ENCODE measurements around the gene TXLNB. TPM values are rescaled to one million over a fixed set of nuclear protein-coding genes. Genes with fewer than 3 reads are reported as not detected.

The TXLNB gene
- total RNA-seq, 6 experiments from 2014 or later = 0.07 TPM; not detected in 5

GRCh38 chr6:139251045-139251690, 40.6 kb downstream of the TXLNB start:
- TF ChIP-seq CTCF (IDR thresholded peaks at IDR 0.05) = no peak
- no peaks in the 10 kb centered on the region for H3K9me3 Mint-ChIP-seq
- H3K4me3 Mint-ChIP-seq = no peak overlapping the region
- no peak for DNase-seq
- H3K4me1 Mint-ChIP-seq (ENCODE audit: low read depth) = peaks cover 11% of the 10 kb centered on the region
- peaks cover 1% of the 10 kb centered on the region; the same call in 1 of the 2 replicates for H3K27me3 Mint-ChIP-seq (ENCODE audit: insufficient read depth)
- no peak overlapping the region for H3K27ac Mint-ChIP-seq
- H3K36me3 Mint-ChIP-seq (ENCODE audit: low read depth) = no peaks in the 10 kb centered on the region

GRCh38 chr6:139250296-139251044, 41.3 kb downstream of the TXLNB start:
- peak; percentile 72 for TF ChIP-seq CTCF (IDR thresholded peaks at IDR 0.05)
- peaks cover 11% of the 10 kb centered on the region for H3K4me1 Mint-ChIP-seq (ENCODE audit: low read depth)
- no peaks in the 10 kb centered on the region for H3K9me3 Mint-ChIP-seq
- no peak overlapping the region for H3K4me3 Mint-ChIP-seq
- no peaks in the 10 kb centered on the region for H3K36me3 Mint-ChIP-seq (ENCODE audit: low read depth)
- peak; percentile 17 for DNase-seq
- H3K27ac Mint-ChIP-seq = no peak overlapping the region
- H3K27me3 Mint-ChIP-seq (ENCODE audit: insufficient read depth) = no peaks in the 10 kb centered on the region; the same call in 1 of the 2 replicates

- DNase-seq = no peak
- Mint-ChIP-seq H3K27me3 (ENCODE audit: insufficient read depth) (no peaks in the 10 kb centered on the region; the same call in 1 of the 2 replicates), H3K36me3 (ENCODE audit: low read depth) (no peaks in the 10 kb centered on the region), H3K4me1 (ENCODE audit: low read depth) (peaks cover 11% of the 10 kb centered on the region), H3K27ac (no peak overlapping the region), H3K4me3 (no peak overlapping the region), H3K9me3 (no peaks in the 10 kb centered on the region)
- TF ChIP-seq CTCF (IDR thresholded peaks at IDR 0.05) = no peak
Observed at GRCh38 chr6:139249395-139249794, 42.4 kb downstream of the TXLNB start.

GRCh38 chr6:139248911-139249310, 42.9 kb downstream of the TXLNB start:
- no peaks in the 10 kb centered on the region; the same call in 1 of the 2 replicates for H3K27me3 Mint-ChIP-seq (ENCODE audit: insufficient read depth)
- H3K4me1 Mint-ChIP-seq (ENCODE audit: low read depth) = peaks cover 11% of the 10 kb centered on the region
- no peak for DNase-seq
- H3K36me3 Mint-ChIP-seq (ENCODE audit: low read depth) = no peaks in the 10 kb centered on the region
- H3K9me3 Mint-ChIP-seq = no peaks in the 10 kb centered on the region
- no peak overlapping the region for H3K27ac Mint-ChIP-seq
- H3K4me3 Mint-ChIP-seq = no peak overlapping the region
- TF ChIP-seq CTCF (IDR thresholded peaks at IDR 0.05) = no peak

GRCh38 chr6:139247618-139248017, 44.2 kb downstream of the TXLNB start:
- DNase-seq = no peak
- no peak overlapping the region for H3K4me3 Mint-ChIP-seq
- no peak overlapping the region for H3K27ac Mint-ChIP-seq
- H3K36me3 Mint-ChIP-seq (ENCODE audit: low read depth) = no peaks in the 10 kb centered on the region
- H3K9me3 Mint-ChIP-seq = no peaks in the 10 kb centered on the region
- H3K4me1 Mint-ChIP-seq (ENCODE audit: low read depth) = peaks cover 11% of the 10 kb centered on the region
- no peaks in the 10 kb centered on the region; the same call in 1 of the 2 replicates for H3K27me3 Mint-ChIP-seq (ENCODE audit: insufficient read depth)
- TF ChIP-seq CTCF (IDR thresholded peaks at IDR 0.05) = no peak

Data from HFFc6 (cell line).